ENCODE data around the gene PINK1. TPM values are rescaled to one million over a fixed set of nuclear protein-coding genes. Genes with fewer than 3 reads are reported as not detected.

PINK1 gene
- total RNA-seq, 1 donor from 2014 or later, result 44.3 TPM

DNA sequence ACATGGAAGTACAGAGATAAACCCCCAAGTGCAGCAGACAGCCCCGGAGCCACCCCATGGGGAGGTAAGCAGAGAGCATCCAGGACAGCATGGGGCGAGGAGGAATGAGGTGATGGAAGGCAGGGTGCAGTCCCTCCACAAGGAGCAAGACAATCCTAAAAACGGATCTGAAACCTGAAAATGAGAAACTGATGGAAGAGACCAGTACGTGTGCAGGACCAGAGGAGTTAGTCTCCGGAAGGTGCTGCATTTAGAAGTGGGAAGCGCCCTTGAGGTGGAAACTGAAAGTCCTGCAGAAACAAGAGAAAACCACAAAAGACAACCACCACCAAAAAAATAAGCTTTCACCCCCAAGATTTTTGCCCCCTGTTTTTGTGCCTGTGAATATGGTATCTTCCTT is 45.3 kb downstream of the PINK1 start:
- no peak for DNase-seq (ENCODE audit: low read depth)
- no peak overlapping the region for H3K4me3 ChIP-seq (ENCODE audit: low read depth, low read length)
- TF ChIP-seq, protein P1, sequence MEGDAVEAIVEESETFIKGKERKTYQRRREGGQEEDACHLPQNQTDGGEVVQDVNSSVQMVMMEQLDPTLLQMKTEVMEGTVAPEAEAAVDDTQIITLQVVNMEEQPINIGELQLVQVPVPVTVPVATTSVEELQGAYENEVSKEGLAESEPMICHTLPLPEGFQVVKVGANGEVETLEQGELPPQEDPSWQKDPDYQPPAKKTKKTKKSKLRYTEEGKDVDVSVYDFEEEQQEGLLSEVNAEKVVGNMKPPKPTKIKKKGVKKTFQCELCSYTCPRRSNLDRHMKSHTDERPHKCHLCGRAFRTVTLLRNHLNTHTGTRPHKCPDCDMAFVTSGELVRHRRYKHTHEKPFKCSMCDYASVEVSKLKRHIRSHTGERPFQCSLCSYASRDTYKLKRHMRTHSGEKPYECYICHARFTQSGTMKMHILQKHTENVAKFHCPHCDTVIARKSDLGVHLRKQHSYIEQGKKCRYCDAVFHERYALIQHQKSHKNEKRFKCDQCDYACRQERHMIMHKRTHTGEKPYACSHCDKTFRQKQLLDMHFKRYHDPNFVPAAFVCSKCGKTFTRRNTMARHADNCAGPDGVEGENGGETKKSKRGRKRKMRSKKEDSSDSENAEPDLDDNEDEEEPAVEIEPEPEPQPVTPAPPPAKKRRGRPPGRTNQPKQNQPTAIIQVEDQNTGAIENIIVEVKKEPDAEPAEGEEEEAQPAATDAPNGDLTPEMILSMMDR (conservative IDR thresholded peaks at IDR 0.05; ENCODE audit: low read depth, low read length), result no peak

- no peak for DNase-seq (ENCODE audit: low read depth)
- H3K4me3 ChIP-seq (ENCODE audit: low read depth, low read length), result no peak overlapping the region
- TF ChIP-seq, protein P1 (conservative IDR thresholded peaks at IDR 0.05; ENCODE audit: low read depth, low read length), result no peak
Measured at GRCh38 chr1:20680269-20680668, 47.0 kb downstream of the PINK1 start.

- TF ChIP-seq, protein P1 (conservative IDR thresholded peaks at IDR 0.05; ENCODE audit: low read depth, low read length), result no peak
- no peak overlapping the region for H3K4me3 ChIP-seq (ENCODE audit: low read depth, low read length)
Measured at GRCh38 chr1:20681999-20682398, 48.7 kb downstream of the PINK1 start.

GRCh38 chr1:20682571-20683236 is 49.4 kb downstream of the PINK1 start:
- TF ChIP-seq, protein P1 (conservative IDR thresholded peaks at IDR 0.05; ENCODE audit: low read depth, low read length), result no peak
- DNase-seq (ENCODE audit: low read depth), result no peak
- no peak overlapping the region for H3K4me3 ChIP-seq (ENCODE audit: low read depth, low read length)

More at GRCh38 chr1:20681999-20682398, 48.7 kb downstream of the PINK1 start:
- no peak for DNase-seq (ENCODE audit: low read depth)

DNA sequence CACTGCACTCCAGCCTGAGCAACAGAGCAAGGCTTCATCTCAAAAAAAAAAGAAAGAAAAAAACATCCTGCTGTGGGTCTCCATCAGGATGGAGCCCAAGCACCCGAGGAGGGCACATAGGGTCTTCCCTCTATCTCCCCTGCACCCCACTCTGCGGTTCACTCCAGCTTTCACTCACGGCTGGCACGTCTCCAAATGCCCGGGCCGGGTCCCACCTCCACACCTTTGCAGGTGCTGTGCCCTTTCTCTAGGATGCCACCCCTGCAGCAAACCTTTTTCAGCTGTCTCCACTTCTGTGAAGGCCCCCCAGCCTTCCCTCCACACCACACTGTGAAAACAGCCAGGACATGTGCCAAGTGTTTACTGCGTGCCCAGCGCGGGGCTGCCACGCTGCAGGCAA is 50.4 kb downstream of the PINK1 start:
- TF ChIP-seq, protein P1 (conservative IDR thresholded peaks at IDR 0.05; ENCODE audit: low read depth, low read length), result no peak
- no peak overlapping the region for H3K4me3 ChIP-seq (ENCODE audit: low read depth, low read length)
- no peak for DNase-seq (ENCODE audit: low read depth)

DNA sequence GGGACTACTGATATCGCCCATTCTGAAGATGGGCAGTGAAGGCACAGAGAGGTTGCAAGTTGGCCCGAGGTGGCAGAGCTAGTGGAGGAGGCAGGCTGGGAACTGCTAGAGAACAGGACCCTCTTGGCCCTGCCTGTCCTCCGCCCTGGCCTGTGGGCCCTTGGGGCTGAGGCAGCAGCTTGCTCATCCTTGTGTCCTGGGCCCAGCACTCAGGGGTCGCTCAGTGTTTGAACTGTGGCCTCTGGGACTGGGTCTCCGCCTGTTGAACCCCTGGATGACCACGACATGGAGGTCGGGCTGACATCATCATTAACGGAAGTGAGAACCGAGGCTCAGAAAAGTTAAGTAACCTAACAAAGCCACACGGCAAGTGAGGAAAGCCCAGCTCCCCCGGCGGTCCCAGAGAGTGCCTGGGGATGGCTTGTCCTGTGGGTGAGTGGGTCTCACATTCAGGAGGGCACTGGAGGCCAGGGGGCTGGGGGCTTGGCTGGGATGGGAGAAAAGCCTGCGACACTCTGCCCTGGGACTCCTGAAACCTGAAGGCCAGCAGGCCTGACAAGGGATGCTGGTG is 50.9 kb downstream of the PINK1 start:
- no peak overlapping the region for H3K4me3 ChIP-seq (ENCODE audit: low read depth, low read length)
- DNase-seq (ENCODE audit: low read depth), result no peak
- TF ChIP-seq, protein P1 (conservative IDR thresholded peaks at IDR 0.05; ENCODE audit: low read depth, low read length), result no peak

DNA sequence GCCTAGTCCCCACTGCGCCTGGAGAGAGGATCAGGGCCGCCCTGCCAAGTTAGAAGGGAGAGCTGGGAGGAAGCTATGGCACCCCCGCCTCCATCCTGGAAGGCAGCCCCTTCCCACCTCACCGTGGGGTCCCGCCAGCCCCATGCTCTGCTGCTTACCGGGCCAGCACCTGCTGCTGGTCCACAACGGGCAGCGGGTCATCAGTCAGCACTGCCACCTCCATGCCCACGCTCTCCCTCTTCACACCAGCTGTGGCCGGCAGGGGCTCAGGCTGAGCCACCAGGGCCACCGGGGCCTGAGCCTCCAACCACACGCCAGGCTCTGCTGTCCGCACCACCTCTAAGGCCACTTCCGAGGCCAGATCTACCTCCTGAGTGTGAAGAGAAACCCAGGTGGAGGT is 51.4 kb downstream of the PINK1 start:
- no peak overlapping the region for H3K4me3 ChIP-seq (ENCODE audit: low read depth, low read length)
- no peak for DNase-seq (ENCODE audit: low read depth)
- TF ChIP-seq, protein P1 (conservative IDR thresholded peaks at IDR 0.05; ENCODE audit: low read depth, low read length), result no peak
